Measurements from ENCODE around the gene CALR. TPM values are rescaled to one million over a fixed set of nuclear protein-coding genes. Genes with fewer than 3 reads are reported as not detected.
"Not testable (repeated sequence)": the region's sequence is repeated elsewhere in the genome, so short reads cannot be mapped to it uniquely, and the experiment has no call there.

The CALR gene
- total RNA-seq, 1 experiment from 2014 or later, result 1,708 TPM

- peak; percentile 87 for DNase-seq (ENCODE audit: low read depth)
Measured at GRCh38 chr19:12933287-12934072, 4.9 kb upstream of the CALR start, which contains the start of gene FARSA. TSS of gene FARSA (minus strand) at chr19:12933711. CDS start at chr19:12933696, 15 bp downstream.

- DNase-seq (ENCODE audit: low read depth), result no peak
Measured at GRCh38 chr19:12935071-12935470, 3.3 kb upstream of the CALR start.

DNA sequence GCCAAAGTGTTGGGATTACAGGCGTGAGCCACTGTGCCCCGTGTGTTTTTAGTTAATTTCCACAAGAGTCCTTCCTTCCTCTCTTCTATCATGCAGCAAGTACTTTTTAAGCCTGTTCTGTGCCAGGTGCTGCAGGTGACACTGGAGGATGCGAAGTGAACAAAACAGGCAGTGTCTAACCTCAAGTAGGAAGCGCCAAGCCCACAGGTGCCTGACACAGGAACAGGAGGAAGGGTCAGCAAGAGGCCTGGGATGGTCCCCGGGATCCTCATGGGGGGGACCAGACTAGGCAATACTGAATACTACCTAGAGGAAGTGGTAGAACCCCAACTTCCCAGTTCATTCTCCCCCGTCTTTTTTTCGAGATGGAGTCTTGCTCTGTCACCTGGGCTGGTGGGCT, 1.8 kb upstream of the CALR start:
- DNase-seq (ENCODE audit: low read depth), result no peak

GRCh38 chr19:12937093-12937926, 1.1 kb upstream of the CALR start:
- DNase-seq (ENCODE audit: low read depth), result peak; percentile 48

DNA sequence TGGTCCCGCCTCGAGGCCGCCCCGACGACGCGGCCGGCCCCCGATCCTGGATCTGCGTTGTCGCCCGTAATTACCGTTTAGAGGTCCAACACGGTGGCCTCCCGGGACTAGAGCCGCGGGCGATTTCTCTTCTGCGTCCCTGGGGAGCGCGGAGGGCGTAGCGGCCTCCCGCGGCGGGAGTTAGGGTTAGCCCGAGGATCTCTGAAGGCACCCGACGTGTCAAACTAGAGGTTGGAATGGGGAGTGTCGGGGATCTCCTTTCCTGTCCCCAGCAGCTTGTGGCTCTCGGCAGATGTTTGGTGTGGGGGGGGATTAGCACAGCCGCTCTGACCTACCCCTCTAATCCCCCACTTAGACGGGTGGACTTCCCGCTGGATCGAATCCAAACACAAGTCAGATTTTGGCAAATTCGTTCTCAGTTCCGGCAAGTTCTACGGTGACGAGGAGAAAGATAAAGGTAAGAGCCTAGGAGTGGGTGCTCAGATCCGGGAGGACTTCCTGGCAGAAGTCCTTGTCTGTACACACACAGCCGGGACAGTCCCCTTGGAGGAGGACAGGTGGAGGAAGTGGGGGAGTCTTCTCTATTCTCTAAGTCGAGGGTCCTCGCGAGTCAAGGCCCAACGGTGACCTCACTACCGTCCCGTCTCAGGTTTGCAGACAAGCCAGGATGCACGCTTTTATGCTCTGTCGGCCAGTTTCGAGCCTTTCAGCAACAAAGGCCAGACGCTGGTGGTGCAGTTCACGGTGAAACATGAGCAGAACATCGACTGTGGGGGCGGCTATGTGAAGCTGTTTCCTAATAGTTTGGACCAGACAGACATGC, 581 bp downstream of the CALR start:
- DNase-seq (ENCODE audit: low read depth), result peak; percentile 39

DNA sequence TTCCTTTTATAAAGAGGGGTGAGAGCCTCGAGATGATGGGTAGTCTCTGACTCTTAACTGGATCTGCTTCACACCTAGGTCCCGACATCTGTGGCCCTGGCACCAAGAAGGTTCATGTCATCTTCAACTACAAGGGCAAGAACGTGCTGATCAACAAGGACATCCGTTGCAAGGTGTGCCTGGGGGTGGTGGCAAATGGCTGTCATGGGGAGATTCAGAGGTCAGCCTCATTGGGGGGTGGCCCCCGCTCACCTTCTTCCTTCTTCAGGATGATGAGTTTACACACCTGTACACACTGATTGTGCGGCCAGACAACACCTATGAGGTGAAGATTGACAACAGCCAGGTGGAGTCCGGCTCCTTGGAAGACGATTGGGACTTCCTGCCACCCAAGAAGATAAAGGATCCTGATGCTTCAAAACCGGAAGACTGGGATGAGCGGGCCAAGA, 1.6 kb downstream of the CALR start:
- DNase-seq (ENCODE audit: low read depth), result no peak

DNA sequence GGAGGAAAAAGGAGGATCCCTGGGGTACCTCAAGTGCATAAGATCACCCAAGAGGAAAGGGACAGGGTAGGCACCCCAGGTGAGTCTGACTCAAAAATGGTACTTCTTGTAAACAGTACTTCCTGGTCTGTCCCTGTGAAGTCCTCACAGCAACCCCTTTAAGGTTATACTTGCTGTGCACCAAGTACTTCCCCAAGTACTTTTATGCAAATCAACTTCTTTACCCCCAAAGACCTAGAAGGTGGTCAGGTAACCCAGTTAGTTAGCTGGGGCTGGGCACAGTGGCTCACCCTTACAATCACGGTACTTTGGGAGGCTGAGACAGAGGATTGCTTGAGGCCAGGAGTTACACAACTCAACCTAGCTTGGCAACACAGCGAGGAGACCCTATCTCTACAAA, 2.5 kb downstream of the CALR start:
- no peak for DNase-seq (ENCODE audit: low read depth)

DNA sequence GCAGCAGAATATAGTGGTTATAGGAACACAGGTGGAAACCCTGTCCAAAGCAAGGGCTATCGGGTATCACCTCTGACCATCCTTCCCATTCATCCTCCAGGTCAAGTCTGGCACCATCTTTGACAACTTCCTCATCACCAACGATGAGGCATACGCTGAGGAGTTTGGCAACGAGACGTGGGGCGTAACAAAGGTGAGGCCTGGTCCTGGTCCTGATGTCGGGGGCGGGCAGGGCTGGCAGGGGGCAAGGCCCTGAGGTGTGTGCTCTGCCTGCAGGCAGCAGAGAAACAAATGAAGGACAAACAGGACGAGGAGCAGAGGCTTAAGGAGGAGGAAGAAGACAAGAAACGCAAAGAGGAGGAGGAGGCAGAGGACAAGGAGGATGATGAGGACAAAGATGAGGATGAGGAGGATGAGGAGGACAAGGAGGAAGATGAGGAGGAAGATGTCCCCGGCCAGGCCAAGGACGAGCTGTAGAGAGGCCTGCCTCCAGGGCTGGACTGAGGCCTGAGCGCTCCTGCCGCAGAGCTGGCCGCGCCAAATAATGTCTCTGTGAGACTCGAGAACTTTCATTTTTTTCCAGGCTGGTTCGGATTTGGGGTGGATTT, 5.1 kb downstream of the CALR start:
- no peak for DNase-seq (ENCODE audit: low read depth)

GRCh38 chr19:12944104-12944674, 5.8 kb downstream of the CALR start:
- no peak for DNase-seq (ENCODE audit: low read depth)

DNA sequence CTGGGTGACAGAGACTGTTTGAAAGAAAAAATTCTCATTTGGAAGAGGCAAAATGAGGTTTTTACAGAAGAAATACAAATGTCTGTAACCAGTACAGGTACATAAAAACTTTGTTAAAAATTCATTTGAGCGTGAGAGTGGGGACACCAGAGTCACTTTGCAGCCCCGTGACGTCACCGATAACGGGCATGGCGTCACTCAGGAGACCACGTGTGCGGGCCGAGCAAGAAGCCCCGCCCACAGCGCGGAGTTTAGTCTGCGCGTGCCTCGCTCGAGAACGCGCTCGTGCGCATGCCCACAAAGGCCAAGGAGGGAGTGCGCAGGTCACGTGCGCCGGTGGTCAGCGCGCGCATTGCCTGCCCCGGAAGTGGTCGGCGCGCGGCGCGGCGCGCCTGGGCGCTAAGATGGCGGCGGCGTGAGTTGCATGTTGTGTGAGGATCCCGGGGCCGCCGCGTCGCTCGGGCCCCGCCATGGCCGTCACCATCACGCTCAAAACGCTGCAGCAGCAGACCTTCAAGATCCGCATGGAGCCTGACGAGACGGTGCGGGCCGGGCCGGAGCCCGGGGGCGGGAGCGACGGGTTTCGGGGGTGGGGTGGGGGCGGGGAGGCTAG, 7.2 kb downstream of the CALR start, which contains the start of gene RAD23A:
TSS of gene RAD23A (plus strand) at position 384 of the 613 bp plus-strand sequence. CDS start at position 471, 87 bp downstream.
- peak; percentile 96 for DNase-seq (ENCODE audit: low read depth)

DNA sequence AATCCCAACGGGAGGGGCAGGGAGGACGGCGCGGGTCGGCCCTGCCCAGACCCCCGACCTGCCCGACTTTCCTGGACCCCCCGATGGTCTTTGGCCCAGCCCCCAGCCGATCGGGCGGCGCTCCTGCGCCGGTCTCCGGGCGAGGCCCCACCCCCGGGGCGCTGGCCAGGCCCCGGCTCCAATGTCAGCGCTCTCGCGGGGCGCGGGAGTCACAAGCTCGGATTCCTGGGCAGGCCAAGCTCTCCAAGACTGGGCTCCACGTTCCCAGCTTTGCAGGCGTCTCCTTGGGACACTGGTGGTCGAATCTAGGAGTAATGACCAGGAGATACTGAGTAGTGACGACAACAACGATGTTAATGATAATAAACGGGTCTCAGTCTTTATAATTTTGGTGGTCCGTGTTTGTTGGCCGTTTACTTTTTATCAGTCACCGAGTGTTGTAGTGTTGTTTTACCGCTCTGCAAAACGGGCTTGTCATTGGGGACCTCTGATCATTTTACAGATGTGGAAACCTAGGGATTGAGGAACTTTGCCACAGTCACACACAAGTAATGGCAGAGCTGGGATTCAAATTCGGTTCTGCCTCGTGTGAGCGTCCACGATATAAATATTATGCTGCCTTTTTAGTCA, 7.8 kb downstream of the CALR start:
- peak; percentile 83 for DNase-seq (ENCODE audit: low read depth)

DNA sequence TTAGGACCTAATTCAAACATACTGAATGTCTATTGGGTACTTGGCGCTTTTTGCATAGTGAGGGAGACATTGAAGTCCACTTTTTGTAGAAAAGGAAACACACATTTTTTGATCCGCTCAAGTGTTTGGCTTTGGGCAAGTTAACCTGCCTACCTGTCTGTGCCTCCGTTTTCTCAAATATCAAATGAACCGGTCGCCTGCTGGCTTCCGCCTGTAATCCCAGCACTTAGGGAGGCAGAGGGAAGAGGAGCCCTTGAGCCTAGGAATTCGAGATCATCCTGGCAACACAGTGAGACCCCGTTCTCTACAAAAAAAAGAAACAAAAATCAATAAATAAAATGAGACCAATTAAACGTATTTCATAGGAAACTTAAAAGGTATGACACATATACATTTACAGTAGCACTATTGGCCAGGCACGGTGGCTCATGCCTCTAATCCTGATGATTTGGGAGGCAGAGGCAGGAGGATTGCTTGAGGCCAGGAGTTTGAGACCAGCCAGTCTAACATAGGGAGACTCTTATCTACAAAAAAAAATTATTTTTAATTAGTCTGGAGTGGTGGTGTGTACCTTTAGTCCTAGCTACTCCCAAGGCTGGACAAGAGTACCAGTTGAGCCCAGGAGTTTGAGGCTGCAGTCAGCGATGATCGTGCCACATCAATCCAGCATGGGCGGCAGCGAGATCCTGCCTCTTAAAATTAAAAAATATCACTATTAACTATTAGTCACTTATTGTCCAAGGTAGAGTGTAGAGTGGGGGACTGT, 8.5 kb downstream of the CALR start:
- DNase-seq (ENCODE audit: low read depth), result no peak

- no peak for DNase-seq (ENCODE audit: low read depth)
Measured at GRCh38 chr19:12947702-12948611, 9.5 kb downstream of the CALR start.

DNA sequence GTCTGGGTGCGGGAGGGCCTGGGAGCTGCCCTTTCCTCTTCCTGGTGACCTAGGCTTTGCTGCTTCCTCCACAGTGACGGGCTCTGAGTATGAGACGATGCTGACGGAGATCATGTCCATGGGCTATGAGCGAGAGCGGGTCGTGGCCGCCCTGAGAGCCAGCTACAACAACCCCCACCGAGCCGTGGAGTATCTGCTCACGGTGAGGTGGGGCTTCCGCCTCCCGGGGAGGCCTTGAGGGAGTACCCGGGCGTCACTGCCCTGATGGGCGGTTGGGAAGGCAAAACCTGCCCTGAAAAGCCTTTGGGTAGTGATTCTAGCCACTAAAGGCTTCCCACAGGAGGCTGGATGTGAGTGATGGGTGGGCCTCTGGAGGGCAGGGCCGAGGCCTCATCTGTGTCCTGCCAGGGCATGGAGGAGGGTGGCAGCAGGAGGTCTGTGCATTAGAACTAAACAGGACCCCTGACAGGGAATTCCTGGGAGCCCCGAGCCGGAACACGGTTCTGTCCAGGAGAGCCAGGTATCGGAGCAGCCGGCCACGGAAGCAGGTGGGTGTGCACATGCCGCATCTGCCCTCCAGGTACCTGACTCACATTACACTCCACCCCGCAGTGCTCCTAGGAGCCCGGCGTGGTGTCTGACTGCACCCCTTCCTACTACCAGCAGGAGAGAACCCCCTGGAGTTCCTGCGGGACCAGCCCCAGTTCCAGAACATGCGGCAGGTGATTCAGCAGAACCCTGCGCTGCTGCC, 10.4 kb downstream of the CALR start:
- no peak for DNase-seq (ENCODE audit: low read depth)

- DNase-seq (ENCODE audit: low read depth), result no peak
Measured at GRCh38 chr19:12949363-12950283, 11.2 kb downstream of the CALR start.

DNA sequence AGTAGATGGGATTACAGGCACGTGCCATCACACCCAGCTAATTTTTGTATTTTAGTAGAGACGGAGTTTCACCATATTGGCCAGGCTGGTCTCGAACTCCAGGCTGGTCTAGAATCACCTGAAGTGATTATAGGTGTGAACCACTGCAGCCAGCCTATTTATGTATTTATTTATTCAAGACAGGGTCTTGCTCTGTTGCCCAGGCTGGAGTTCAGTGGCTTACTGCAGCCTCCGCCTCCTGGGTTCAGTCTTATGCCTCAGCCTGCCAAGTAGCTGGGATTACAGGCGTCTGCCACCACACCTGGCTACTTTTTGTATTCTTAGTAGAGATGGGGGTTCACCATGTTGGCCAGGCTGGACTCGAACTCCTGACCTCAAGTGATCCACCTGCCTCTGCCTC, 13.6 kb downstream of the CALR start:
- not testable (repeated sequence) for DNase-seq (ENCODE audit: low read depth)

Data from RPMI7951 (cell line).